Loucy (cell line): ENCODE measurements around the gene NKG7.

Experiments used
- EZH2phosphoT487 ChIP-seq: fragments of 200-600 bp; IDR thresholded peaks from 2 replicates; pipeline ENCODE4 v1.6.1; 2018; ENCODE audit warnings: antibody characterized with exemption, mild to moderate bottlenecking, moderate library complexity, borderline replicate concordance
- TF ChIP-seq, protein P1 (sequence below): fragments of 200-600 bp; sonication (generic); conservative IDR thresholded peaks from 2 replicates; pipeline ENCODE4 v1.5.1; 2014; ENCODE audit warnings: mild to moderate bottlenecking, antibody characterized with exemption, low read length

DNA sequence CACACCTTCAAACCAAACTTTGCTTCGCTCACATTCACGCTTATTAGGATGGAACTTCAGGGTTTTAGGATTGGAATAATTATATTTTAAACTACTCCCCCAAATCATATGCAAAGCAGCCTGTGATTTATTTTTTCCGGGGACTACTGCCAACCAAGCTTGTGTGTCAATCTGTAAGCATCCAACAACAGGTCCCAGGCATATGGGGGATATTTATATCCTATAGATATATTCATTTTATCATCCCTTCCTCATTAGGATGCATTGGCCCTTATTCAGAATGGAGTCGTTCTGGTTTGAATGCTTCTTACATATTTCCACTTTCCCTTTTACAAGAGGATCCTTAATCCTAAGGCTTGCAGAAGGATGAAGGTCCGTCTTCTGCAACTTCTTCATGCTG lies 26.8 kb upstream of the NKG7 start:
- TF ChIP-seq, protein P1, sequence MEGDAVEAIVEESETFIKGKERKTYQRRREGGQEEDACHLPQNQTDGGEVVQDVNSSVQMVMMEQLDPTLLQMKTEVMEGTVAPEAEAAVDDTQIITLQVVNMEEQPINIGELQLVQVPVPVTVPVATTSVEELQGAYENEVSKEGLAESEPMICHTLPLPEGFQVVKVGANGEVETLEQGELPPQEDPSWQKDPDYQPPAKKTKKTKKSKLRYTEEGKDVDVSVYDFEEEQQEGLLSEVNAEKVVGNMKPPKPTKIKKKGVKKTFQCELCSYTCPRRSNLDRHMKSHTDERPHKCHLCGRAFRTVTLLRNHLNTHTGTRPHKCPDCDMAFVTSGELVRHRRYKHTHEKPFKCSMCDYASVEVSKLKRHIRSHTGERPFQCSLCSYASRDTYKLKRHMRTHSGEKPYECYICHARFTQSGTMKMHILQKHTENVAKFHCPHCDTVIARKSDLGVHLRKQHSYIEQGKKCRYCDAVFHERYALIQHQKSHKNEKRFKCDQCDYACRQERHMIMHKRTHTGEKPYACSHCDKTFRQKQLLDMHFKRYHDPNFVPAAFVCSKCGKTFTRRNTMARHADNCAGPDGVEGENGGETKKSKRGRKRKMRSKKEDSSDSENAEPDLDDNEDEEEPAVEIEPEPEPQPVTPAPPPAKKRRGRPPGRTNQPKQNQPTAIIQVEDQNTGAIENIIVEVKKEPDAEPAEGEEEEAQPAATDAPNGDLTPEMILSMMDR, result no peak
- TF ChIP-seq EZH2phosphoT487, result no peak
